Measurements from ENCODE around the gene PARD3.

The PARD3 gene

DNA sequence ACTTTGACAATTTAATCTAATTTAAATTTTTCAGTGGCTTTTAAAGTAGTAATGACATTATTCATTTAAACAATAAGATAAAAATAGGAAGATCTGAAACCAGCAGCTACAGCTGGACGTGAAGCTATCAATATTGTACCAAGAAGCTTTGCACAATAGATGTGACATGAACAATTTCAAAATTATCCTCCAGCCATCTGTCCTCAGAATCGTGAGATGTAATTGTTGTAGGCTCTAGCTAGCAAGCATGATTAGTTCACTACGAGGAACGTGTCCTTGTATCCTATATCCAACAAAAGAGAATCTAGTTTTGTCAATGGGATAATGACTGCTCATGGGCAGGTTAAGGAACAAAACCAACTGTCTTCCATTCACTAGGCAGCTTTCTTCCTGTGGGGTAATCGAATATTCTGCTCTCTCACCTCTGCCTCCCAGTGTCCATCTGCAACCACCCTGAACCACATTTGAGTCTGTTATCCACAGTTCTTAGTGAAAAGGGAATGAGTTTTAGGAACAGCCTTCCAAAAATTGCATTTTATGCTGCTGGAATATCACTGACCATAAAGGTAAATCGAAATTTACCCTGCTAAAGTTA, 247.3 kb downstream of the PARD3 start:
- no peak for DNase-seq

DNA sequence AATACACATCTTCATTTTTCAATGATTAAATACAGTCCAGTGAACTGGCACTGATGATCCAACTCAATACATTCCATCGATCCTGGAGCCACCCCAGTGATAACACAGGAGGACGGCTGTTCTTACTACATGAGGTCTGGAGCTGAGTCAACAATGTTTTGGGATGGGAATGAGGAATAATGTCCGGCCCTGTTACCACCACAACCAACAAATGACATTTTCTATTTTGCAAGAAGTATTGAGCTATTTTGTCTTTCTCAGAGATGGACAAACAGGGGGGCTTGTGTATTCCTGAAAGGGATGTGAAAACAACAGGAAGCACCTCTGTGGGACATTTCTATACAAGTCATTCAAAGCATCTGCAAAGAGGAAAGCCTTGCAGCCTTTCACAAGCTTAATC, 249.2 kb downstream of the PARD3 start:
- no peak for DNase-seq

DNA sequence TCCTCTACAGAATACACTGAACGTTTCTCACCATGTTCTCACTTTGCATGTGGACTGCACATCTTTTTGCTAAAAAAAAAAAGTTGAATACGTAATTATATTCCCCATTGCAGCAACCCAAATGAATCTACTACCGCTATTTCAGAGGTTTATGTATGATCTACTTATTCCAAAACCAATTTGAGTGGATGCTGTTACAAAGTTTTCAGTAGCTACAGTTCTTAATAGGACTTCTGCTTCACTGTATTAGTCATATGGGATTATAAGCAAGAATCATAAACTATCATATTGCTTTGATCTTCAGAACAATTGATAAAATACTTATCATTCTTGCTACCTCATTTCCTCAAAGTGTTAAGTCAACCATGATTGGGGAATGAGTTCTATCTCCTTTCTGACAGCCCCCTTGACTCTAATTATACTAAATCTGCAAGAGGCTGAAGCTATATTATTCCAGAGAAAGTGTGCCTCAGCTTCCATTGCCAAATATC, 257.0 kb downstream of the PARD3 start:
- DNase-seq, result no peak

DNA sequence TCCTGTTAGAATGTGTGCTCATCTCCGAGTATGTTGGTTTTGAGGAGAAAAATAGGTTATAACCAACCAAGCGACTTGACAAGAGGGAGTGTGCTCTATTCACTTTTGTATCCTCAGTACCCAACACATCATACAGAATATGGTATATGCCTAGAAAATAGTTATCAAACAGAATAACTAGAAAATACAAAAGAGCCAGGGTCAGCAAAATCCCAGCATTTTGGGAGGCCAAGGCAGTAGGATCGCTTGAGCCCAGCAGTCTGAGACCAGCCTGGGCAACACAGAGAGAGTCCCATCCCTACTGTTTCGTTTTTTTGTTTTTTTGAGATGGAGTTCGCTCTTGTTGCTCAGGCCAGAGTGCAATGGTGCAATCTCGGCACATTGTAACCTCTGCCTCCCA, 257.9 kb downstream of the PARD3 start:
- DNase-seq, result no peak

DNA sequence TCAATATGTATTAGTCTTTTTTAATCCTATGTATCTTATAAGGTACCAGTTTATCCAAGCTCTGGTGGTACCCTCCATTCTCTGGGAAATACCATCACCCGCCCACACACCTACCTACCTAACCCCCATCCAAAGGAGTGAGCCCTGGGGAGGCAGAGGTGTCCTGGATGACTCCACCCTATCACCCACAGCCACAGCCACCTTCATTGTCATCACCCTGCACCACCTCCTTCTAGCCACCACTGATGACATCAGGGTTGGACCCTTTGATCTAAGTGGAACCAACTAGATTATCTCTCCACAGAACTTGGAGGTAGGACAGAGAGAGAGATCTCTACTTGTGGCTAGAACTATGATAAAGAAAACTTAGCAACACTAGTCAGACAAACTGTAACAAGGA, 259.4 kb downstream of the PARD3 start:
- DNase-seq, result no peak

DNA sequence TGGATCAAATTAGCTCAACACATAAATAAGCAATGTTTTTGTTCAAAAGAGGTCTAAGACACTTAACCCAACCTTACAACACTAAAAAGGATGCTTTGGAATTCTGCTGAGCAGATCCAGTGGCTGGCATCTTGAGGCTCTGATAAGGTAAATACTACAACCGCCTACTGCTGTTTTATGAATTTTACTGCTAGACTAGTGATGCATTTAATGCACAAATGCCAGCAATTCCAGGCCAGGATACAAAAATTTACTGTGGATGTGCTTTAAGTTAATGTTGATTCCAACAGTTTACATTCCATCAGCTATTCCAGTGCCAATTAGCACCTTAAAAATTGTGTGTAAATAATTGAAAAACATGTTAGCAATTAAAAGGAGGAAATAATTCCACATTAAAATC, 261.3 kb downstream of the PARD3 start:
- no peak for DNase-seq

DNA sequence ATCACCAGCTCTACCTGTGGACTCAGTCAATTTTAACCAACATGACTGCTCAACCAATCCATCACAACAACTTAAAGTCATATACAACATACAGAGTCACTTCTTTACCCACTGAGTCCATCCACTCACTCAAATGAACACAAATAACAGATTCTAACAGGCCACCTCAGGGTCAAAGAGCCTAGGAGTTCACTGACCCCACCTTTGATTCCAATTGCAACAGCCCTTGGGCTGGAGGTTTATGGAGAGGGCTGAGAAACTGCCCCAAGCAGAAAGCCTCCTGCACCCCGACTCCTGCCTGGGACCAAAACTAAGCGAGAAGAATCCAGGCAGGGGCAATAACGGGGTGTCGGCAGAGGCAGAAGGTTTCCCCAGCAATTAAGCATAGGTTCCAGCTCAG, 263.8 kb downstream of the PARD3 start:
- DNase-seq, result no peak

DNA sequence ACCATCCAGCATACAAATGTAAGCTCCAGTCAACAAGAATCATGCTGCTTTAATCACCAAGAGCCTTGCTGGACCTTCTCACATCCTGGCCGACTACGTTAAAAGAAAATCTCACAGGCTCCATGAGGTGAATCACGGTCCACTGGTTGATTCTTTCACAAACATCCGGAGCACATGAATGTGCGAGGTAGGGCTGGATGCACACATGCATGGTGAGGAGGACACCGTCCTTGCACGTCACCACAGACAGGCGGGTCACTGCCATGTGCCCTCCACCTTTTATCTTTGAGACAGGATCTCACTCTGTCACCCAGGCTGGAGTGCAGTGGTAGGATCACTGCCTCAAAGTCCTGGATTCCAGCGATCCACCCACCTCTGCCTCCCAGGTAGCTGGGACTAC, 265.1 kb downstream of the PARD3 start:
- no peak for DNase-seq

DNA sequence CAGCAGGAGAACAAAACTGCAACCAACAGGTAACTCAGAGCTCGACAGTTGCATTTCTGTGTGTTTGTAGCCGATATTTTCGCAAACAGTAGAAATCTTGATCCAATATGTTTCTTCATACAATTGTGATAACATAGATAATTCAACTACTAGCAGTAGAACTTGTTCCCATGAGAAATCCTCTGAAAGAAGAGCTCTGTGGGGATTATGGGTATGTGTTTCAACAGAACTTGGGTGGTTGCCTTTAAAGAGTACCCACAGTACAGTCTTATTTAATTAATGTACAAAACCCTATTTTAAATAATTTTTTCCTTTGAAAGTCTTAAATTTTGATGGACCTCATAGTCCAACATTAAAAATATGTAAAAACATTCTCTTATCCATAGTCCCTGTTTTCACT, 266.1 kb downstream of the PARD3 start:
- no peak for DNase-seq

DNA sequence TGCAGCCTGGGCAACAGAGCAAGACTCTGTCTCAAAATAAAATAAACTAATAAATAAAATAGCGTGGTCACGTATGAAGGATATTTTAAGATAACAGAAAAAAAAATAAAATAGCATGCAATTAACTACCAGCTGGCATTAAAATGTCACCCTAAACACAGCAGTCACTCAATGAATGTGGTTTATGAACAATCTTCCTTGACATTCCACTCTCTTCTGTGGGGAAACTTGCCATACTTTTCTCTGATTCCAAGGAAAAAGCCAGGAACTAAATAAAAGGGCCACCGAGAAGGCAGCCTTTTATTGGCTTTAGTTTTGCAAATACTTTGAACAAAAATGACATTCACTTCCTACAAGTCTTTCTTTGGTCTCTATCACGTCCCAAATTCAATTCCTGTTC, 266.6 kb downstream of the PARD3 start:
- no peak for DNase-seq

DNA sequence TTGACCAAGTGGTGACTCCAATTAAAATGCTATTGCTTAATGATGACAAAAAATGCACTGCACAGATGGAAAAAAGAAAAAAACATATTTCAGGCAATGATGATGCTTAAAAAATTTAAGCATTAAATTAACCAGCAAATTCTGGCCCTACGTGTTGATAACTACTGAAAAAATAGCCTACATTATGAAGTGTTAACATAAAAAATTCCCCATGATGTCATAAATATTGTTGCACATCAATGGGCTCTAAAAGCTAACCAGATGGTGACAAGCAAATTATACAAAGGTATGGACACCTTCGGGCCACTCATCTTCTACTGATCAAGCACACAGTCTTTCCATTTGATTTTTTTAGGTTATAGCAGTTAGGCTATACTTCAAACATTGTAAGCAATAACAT, 267.4 kb downstream of the PARD3 start:
- no peak for DNase-seq

DNA sequence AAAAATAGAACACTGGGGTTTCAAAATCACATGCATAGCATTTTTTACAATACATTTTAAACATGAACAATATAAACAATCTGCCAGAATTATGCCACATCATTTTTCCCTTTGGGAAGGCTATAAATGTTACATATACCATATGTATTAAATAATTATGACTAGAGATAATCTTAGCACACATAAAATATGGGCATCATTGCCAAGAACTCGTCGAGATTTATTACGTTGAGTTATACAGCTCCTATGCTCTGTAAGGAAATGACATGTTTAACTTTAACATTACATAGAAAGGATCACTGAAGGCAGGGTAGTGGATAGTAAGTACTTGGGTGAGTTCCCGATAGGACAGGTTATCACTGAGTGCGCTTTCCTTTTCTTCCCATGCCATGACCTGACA, 267.8 kb downstream of the PARD3 start:
- DNase-seq, result no peak

DNA sequence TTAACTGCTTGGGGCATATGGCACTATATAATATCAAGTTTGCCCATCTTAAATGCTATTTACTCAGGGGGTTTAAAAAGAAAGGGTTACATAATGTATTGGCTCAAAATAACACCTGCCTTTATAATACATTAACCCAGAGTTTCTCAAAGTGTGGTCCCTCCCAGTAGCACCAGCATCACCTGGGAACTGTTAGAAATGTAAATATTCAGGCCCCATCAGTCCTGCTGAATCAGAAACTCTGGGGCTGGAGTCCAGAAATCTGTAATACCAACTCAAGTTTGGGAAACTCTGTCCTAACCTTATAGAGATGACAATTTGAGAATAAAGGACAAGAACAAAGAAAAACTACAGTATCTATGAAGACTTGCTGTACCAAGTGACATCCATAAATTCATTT, 270.7 kb downstream of the PARD3 start:
- no peak for DNase-seq

DNA sequence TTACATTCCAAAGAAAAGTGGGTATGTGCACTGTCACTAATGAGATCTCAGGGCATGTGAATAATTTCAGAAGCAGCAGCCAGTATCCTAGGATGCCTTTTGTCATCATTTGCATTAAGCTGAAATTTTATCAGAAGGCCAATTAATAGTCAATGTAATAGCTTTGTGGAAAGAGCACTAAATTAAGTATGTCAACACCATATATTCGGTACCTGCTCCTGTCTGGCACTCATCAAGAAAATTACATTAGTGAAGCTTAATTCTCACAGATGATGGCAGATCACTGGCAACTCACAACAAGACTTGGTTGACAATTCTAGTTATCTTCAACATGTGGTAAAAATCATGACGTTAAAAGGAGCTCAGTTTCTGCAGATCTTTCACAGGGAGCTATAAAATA, 271.4 kb downstream of the PARD3 start:
- no peak for DNase-seq

DNA sequence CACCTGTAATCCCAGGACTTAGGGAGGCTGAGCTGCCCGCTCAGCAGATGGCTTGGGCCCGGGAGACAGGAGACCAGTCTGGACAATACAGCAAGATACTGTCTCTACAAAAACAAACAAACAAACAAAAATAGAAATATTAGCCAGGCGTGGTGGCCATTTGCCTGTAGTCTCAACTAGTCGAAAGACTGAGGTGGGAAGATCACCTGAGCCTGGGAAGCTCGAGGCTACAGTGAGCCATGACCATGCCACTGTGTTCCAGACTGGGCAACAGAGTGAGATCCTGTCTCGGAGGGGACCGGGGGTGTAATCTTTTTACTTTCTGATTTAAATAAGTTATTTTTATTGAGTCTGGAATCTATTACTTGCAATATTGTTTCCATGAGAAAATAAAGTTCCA, 274.6 kb downstream of the PARD3 start:
- no peak for DNase-seq

DNA sequence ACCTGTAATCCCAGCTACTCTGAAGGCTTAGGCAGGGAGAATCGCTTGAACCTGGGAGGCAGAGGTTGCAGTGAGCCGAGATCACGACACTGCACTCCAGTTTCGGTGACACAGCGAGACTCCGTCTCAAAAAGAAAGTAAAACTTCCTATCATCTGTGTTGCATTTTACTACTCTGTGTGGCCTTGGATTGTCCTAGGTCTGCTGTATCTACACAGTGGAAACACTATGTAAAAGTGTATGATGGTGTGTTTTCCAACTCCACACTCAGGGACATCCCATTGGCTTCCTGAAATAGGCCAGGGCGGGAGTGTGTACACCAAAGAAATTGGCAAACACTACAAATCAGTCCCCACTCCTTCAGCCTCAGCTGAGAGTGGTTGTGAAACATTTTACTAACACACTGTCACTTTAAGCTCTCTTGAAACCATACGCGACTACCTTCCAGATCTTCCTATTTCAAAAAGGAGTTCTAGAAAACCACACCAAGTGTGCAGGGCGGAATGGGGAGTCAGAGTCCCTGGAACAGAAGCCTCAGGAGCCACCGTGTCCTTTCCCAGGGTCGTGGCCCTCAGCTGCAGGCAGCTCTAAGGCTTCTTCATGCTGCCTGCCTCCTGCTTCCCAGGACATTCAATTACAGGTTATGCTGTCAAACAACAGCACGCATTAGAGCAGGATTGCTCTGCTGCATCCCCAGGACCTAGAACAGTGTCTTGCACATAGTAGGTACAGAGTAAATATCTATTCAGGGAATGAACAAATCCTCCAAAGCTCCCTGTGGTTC, 275.4 kb downstream of the PARD3 start:
- no peak for DNase-seq

DNA sequence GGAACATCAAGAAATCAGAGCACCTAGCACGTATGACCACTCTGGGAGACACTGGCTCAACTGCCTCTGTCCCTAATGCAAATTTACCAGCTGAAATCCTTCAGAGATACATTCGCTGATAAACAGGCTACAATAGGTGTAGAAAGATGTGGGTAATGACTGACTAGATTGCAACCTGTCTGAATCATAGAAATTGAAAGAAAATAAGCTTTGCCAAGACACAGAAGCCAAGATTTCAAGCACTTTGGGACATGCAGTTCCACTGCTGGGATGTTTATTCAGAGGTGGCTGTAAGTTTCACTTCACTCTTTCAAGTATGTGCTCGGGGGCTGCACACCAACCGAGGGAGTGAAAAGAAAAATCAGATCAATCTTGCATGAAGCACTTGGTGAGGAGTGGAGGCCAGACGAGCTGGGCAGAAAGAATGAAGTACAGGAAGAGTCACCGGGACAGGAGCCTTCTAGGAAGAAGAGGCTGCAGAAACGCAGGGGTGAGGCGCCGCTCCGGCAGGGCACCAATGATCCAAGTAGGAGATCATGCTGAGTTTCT, 276.7 kb downstream of the PARD3 start:
- DNase-seq, result no peak

DNA sequence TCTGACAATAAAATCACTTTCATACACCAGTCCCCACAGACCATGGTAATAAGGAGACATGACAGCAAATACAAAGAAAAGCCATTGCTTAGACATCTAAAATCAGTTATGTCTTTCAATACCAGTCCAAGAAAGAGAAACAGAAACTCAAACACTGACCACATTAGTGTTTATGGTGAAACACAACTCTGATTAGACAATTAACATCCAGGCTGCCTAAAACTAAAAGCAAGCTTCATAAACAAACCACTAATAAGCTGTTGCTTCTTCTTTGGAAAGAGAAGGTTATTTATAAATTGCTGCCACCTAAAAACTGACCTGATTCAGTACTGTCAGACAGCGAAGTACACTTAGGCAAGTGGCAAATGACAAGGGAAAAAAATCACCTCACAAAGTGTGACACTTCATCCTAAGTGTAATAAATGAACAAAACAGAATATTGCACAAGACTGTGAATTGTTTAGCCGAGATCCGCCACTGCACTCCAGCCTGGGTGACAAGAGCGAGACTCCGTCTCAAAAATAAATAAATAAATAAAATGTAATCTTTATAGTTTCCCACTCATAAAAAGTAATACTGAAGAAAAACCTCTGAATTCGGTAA, 277.4 kb downstream of the PARD3 start:
- DNase-seq, result no peak

DNA sequence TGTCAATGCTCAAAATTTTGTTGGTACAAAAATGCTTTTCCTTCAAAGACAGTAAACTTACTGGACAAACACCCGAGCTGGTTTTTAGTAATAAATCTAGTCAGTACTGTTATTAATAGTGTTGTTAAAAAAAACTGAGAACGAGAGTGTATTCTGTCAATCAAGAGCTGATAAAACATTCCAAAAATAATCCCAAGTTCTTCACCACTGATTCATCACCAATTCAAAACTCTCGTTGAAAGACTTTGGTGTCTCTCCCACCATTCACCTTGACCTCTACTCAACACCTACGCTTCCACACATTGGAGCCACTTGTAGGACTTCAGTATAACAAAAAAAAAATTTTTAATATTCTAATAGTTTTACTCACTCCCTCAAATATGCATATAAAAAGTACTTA, 279.2 kb downstream of the PARD3 start:
- DNase-seq, result no peak

DNA sequence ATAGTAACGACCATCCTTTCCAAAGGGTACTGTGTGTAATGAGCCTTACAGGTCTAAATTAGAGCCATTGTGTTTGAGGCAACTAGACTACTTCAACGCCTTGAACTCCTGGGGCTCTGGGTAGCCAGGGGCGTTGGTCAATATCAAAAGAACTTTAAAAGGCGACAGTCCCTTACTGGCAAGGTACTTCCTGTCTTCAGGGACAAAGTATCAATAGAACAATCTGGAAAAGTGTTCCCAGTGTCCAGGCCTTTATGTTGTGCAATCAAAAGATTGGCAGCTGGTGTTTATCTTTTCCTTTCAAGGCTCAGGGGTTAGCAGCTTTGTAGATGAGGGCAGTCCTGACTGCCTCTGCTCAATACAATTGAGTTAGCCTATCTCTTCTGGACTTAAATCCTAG, 284.3 kb downstream of the PARD3 start:
- DNase-seq, result no peak

DNA sequence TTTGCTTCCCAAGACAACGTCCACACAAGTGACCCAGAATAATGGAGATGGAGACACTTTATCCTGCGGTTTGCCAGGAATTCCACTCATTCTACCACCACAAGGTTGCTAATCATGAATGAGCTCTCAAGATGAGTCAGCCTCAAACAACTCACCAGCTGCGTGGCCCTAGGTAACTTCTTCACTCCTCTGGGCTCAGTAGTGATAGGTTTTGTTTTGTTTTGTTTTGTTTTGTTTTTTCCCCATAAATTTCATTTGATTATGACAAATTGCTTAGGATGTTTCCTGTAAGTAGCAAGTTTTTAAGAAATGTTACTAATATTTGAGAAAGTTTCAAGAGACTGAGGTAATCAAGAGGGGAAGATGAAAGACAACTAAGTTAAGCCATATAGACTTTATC, 286.8 kb downstream of the PARD3 start:
- DNase-seq, result no peak

DNA sequence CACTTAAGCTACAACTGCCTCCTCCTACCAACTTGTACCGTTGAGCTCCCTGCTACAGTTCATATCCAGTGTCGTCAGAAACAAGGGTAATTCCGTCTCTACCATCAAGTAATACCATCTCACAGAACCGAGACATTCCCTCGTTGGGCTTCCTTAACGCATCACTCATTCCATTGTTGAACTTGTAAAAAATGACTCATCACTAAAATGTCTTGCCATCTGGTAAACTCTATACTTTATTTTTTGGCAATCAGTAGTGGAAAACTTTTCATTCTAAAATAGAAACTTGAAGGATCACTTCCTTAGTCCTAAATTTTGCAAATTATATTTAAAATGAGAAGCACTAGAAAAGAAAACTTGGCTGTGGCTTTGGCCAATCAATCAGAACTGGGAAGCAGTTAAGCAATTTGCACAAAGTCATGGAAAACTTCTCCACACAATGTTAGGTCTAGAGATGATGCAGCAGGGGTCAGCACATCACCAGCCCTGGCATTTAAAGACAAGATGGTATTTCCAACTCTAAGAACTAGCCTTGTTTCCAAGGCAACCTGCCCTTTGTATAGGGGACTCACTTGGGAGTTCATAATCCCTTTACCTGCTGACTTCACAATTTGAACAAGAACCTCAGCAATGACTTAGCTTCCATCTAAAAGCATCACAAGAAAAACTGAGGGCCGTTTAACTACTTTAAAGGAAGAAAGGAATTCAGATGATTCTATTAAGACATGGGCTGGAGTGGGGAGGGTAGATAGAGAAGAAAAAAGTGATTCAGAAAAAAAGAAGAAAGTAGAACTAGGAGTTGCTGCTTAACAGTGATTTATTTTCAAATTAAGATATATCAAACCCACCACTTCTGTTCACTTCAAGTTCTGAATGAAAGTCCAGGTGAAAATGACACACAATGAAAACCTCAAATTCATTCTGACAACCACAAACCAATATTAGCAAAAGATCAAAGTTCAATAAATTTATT, 288.1 kb downstream of the PARD3 start:
- no peak for DNase-seq

DNA sequence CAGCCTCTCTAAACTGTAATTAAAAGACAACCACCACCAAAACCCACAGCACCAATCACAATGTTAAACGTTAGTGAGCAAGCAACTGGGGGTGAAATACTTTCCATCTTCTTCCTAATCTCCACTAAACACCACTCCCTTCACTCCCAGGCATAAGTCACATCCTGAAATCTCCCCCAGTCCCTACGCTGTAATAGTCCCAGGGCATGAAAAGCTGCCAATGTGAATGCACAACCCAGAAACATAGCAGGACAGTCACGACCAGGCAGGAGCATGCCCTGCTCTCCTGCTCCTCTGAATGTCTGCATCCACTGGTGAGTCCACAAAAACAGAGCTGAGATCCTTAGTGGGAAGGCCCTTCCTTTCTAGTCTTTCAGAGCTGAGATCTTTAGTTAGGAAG, 288.9 kb downstream of the PARD3 start:
- DNase-seq, result no peak
